Prostate gland (tissue), 2 donors: ENCODE data around the gene CTBP1.

Experiments used
- CTCF ChIP-seq, 4 experiments: fragments of 200-600 bp in 2 of 4; fragments of 450-650 bp in 2 of 4; sonication (generic) in 2 of 4; IDR thresholded peaks; 1 replicate in 3 of 4; 2 replicates in 1 of 4; pipeline ENCODE4 v1.5.1; 2016 to 2019; ENCODE audit warnings: antibody characterized with exemption in 4 of 4, mild to moderate bottlenecking in 2 of 4, moderate library complexity in 2 of 4
- POLR2A ChIP-seq: fragments of 450-650 bp; IDR thresholded peaks from one replicate; pipeline ENCODE4 v1.6.1; 2016; ENCODE audit warnings: antibody characterized with exemption, mild to moderate bottlenecking

- TF ChIP-seq POLR2A (no peak), CTCF (IDR thresholded peaks at IDR 0.05) (no peak)
Measured at GRCh38 chr4:1218634-1219565, 30.0 kb downstream of the CTBP1 start.
